SK-N-SH (cell line): ENCODE results near the gene LRCH4. TPM values are rescaled to one million over a fixed set of nuclear protein-coding genes. Genes with fewer than 3 reads are reported as not detected.

Experiments used
- CTCF ChIA-PET: fragments of 300-600, 350-600 bp; formaldehyde crosslinking; extraction: SDS; loops from one replicate; lab custom pipeline; 2021; lab: Yijun Ruan, JAX
- POLR2A ChIA-PET: fragments of 350-600 bp; sonication (Branson Sonifier 250); formaldehyde crosslinking; extraction: SDS; loops from one replicate; lab custom pipeline; 2020; ENCODE audit warnings: antibody characterized with exemption, inconsistent platforms; lab: Yijun Ruan, JAX
- DNase-seq: peaks from one replicate; pipeline ENCODE4 v3.0.0; 2012
- H2AFZ ChIP-seq: fragments of 200-600 bp; sonication (generic); 2 replicates; pipeline ENCODE4 v1.8.1; 2016; ENCODE audit warnings: antibody characterized with exemption, mild to moderate bottlenecking, low read depth
- H3F3A ChIP-seq: fragments of 200-600 bp; sonication (generic); replicated peaks from 2 replicates; pipeline ENCODE3; 2016; ENCODE audit warnings: antibody characterized with exemption, mild to moderate bottlenecking; ENCODE audit not compliant: insufficient read depth
- H3K27ac ChIP-seq, 2 experiments: fragments of 200-500 bp in 1 of 2; fragments of 200-600 bp in 1 of 2; sonication (Bioruptor generic) in 1 of 2; sonication (generic), shearing (Covaris generic) in 1 of 2; 2 replicates each; pipeline versions ENCODE4 v1.5.1 to v1.6.1; 2014 to 2016; ENCODE audit warnings: low read depth in 2 of 2, inconsistent platforms in 1 of 2, low read length in 1 of 2, mild to moderate bottlenecking in 1 of 2, mixed read lengths in 1 of 2
- H3K27me3 ChIP-seq: fragments of 200-600 bp; sonication (generic), shearing (Covaris generic); 2 replicates; pipeline ENCODE4 v1.6.1; 2016; ENCODE audit warnings: mixed run types; ENCODE audit not compliant: insufficient read depth
- H3K36me3 ChIP-seq, 2 experiments: fragments of 200-500 bp in 1 of 2; fragments of 200-600 bp in 1 of 2; sonication (Bioruptor generic) in 1 of 2; sonication (generic) in 1 of 2; replicated peaks in 1 of 2; 2 replicates each; pipeline versions ENCODE3 to v1.5.1; 2014 to 2016; ENCODE audit warnings: low read length in 1 of 2, mild to moderate bottlenecking in 1 of 2; ENCODE audit not compliant: insufficient read depth in 2 of 2, control insufficient read depth in 1 of 2
- H3K4me1 ChIP-seq, 2 experiments: fragments of 200-500 bp in 1 of 2; fragments of 200-600 bp in 1 of 2; sonication (Bioruptor generic) in 1 of 2; sonication (generic), shearing (Covaris generic) in 1 of 2; 2 replicates each; pipeline versions ENCODE4 v1.5.1 to v1.6.1; 2014 to 2016; ENCODE audit warnings: low read depth in 1 of 2, low read length in 1 of 2, mixed run types in 1 of 2; ENCODE audit not compliant: insufficient read depth in 2 of 2, control insufficient read depth in 1 of 2
- H3K4me2 ChIP-seq: fragments of 200-600 bp; sonication (generic), shearing (Covaris generic); 2 replicates; pipeline ENCODE4 v1.6.1; 2017; ENCODE audit warnings: mixed run types
- H3K4me3 ChIP-seq, 2 experiments: fragments of 200-500 bp in 1 of 2; fragments of 200-600 bp in 1 of 2; sonication (Bioruptor generic) in 1 of 2; sonication (generic), shearing (Covaris generic) in 1 of 2; 2 replicates each; pipeline versions ENCODE4 v1.5.1 to v1.8.1; 2014 to 2016; ENCODE audit warnings: low read depth in 2 of 2, inconsistent platforms in 1 of 2, low read length in 1 of 2, mild to moderate bottlenecking in 1 of 2, mixed read lengths in 1 of 2, moderate library complexity in 1 of 2
- H3K79me2 ChIP-seq: fragments of 200-600 bp; sonication (generic); 2 replicates; pipeline ENCODE4 v1.8.1; 2017; ENCODE audit warnings: mild to moderate bottlenecking; ENCODE audit not compliant: insufficient read depth
- H3K9ac ChIP-seq: fragments of 200-600 bp; sonication (generic); 2 replicates; pipeline ENCODE4 v1.6.1; 2017; ENCODE audit warnings: mixed run types
- H3K9me2 ChIP-seq: fragments of 200-600 bp; sonication (generic); 2 replicates; pipeline ENCODE4 v1.6.1; 2017; ENCODE audit warnings: mixed run types
- H3K9me3 ChIP-seq: fragments of 200-600 bp; sonication (generic); 2 replicates; pipeline ENCODE4 v1.6.1; 2017; ENCODE audit warnings: mixed run types, mild to moderate bottlenecking, moderate library complexity
- H4K20me1 ChIP-seq: fragments of 200-600 bp; sonication (generic); 2 replicates; pipeline ENCODE4 v1.6.1; 2017; ENCODE audit warnings: mild to moderate bottlenecking, mixed run types; ENCODE audit not compliant: insufficient read depth
- JUND ChIP-seq: IDR thresholded peaks from 2 replicates; pipeline ENCODE4 v1.4.0; 2012
- MXI1 ChIP-seq: IDR thresholded peaks from 2 replicates; pipeline ENCODE4 v1.6.1; 2012; ENCODE audit warnings: mild to moderate bottlenecking, low read depth, low read length, improper control_type of control experiment
- NRF1 ChIP-seq: IDR thresholded peaks from 2 replicates; pipeline ENCODE4 v1.6.1; 2012; ENCODE audit warnings: low read depth, mild to moderate bottlenecking, low read length
- RAD21 ChIP-seq: IDR thresholded peaks from 2 replicates; pipeline ENCODE4 v1.6.1; 2012; ENCODE audit warnings: mild to moderate bottlenecking, low read length
- SIN3A ChIP-seq: IDR thresholded peaks from 2 replicates; pipeline ENCODE4 v1.6.1; 2012; ENCODE audit warnings: low read depth, mild to moderate bottlenecking, low read length, moderate library complexity, borderline replicate concordance
- SMC3 ChIP-seq: IDR thresholded peaks from 2 replicates; pipeline ENCODE4 v1.6.1; 2012; ENCODE audit warnings: low read depth, low read length, improper control_type of control experiment
- TEAD4 ChIP-seq: IDR thresholded peaks from 2 replicates; pipeline ENCODE4 v1.4.0; 2012; ENCODE audit warnings: mild to moderate bottlenecking, borderline replicate concordance; ENCODE audit not compliant: insufficient read depth
- WGBS: methylation state at CpG from one replicate; pipeline ENCODE4 v1.1.6; 2017; ENCODE audit warnings: low lambda C conversion rate; 5-methylcytosine and 5-hydroxymethylcytosine counted together
- polyA plus RNA-seq, 3 experiments: library from polyadenylated mRNA; depleted of rRNA; stranded (reverse); fragments of >200 nt; gene quantifications; 2 replicates each; pipeline ENCODE4 v1.2.3, GENCODE V29; 2012
- TF ChIP-seq, protein P1 (sequence below): IDR thresholded peaks from 2 replicates; pipeline ENCODE4 v1.4.0; 2012; ENCODE audit warnings: low read depth, borderline replicate concordance
- TF ChIP-seq, protein P2 (sequence below): IDR thresholded peaks from 2 replicates; pipeline ENCODE4 v1.4.0; 2012; ENCODE audit warnings: low read depth
- TF ChIP-seq, protein P3 (sequence below): fragments of 200-600 bp; sonication (generic); IDR thresholded peaks from 2 replicates; pipeline ENCODE4 v1.6.1; 2017; ENCODE audit warnings: antibody characterized with exemption, mild to moderate bottlenecking, moderate library complexity

LRCH4 gene
- polyA plus RNA-seq, 1 of the 3 experiments (the other 2 are of a cell fraction): 29.8 TPM

DNA sequence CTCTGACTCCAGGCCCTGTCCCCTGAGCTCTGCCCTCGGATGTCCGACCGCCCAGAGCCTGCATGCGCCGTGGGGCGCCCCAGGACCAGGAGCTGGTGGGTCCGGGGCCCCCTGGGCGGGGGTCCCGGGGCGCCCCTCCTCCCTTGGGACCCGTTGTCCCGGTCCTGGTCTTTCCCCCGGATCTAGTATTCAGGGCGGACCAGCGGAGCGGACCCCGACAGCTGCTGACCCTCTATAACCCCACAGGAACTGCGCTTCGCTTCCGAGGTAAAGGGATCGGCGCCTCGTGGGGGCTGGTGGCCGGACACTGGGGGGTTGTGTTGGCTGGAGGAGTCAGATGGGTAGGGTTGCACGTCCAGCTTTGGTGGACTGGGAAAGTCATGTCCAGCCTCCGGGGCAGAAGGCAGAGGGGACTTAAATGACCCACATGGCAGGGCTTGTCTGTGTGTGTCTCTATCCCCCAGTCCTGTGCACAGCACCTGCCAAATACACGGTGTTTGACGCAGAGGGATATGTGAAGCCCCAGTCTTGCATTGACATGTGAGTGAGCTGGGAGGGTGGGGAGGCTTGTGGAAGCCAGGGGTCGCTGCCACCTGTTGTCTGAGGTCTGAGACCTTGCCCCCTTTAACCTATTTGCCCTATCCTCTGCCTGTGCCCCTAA lies 26.9 kb upstream of the LRCH4 start:
- DNase-seq: peak; percentile 75

More for the DNA sequence above, 26.9 kb upstream of the LRCH4 start:
- ChIA-PET POLR2A (interaction anchor here (0.8 to 2.6 kb wide), 16 partner anchors 10 to 184 kb away, joined by 3 to 39 read pairs (median 8); partner anchors contain the start of genes ACTL6B, FBXO24, GIGYF1 and GNB2), CTCF (interaction anchor here (0.7 to 9.1 kb wide), 33 partner anchors 9 to 239 kb away, joined by 3 to 119 read pairs (median 4); partner anchors contain the start of genes ACTL6B, EPHB4, EPO and GIGYF1)
- Histone ChIP-seq H3K9me2 (no peaks in the 10 kb centered on the region), H3K4me1 (peaks cover 0 to 8% of the 10 kb centered on the region in 2 experiments; a peak in 1 of 4 replicates), H4K20me1 (no peaks in the 10 kb centered on the region), H3K36me3 (peaks cover 3 to 8% of the 10 kb centered on the region in 2 experiments), H3K27me3 (no peaks in the 10 kb centered on the region), H3K9ac (peak overlapping the region; percentile 69), H3K27ac (peak overlapping the region in 1 of 2 experiments; percentile 43; a peak in 1 of 4 replicates), H3F3A (peaks cover 36% of the 10 kb centered on the region), H3K4me2 (peak overlapping the region; percentile 100), H3K4me3 (peak overlapping the region; percentile 67 to 80), H3K79me2 (peaks cover 6% of the 10 kb centered on the region; the same call in 1 of the 2 replicates), H3K9me3 (no peaks in the 10 kb centered on the region), H2AFZ (peak overlapping the region; percentile 70)
- TF ChIP-seq NRF1 (no peak), SIN3A (no peak; the same call in 1 of the 2 replicates), TEAD4 (no peak), JUND (no peak), MXI1 (peak; percentile 62), SMC3 (peak; percentile 30; the same call in 1 of the 2 replicates), RAD21 (peak; percentile 60)
- TF ChIP-seq, protein P1, sequence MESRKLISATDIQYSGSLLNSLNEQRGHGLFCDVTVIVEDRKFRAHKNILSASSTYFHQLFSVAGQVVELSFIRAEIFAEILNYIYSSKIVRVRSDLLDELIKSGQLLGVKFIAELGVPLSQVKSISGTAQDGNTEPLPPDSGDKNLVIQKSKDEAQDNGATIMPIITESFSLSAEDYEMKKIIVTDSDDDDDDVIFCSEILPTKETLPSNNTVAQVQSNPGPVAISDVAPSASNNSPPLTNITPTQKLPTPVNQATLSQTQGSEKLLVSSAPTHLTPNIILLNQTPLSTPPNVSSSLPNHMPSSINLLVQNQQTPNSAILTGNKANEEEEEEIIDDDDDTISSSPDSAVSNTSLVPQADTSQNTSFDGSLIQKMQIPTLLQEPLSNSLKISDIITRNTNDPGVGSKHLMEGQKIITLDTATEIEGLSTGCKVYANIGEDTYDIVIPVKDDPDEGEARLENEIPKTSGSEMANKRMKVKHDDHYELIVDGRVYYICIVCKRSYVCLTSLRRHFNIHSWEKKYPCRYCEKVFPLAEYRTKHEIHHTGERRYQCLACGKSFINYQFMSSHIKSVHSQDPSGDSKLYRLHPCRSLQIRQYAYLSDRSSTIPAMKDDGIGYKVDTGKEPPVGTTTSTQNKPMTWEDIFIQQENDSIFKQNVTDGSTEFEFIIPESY: no peak
- TF ChIP-seq, protein P2, sequence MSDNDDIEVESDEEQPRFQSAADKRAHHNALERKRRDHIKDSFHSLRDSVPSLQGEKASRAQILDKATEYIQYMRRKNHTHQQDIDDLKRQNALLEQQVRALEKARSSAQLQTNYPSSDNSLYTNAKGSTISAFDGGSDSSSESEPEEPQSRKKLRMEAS: peak; percentile 17; the same call in 1 of the 2 replicates
- TF ChIP-seq, protein P3, sequence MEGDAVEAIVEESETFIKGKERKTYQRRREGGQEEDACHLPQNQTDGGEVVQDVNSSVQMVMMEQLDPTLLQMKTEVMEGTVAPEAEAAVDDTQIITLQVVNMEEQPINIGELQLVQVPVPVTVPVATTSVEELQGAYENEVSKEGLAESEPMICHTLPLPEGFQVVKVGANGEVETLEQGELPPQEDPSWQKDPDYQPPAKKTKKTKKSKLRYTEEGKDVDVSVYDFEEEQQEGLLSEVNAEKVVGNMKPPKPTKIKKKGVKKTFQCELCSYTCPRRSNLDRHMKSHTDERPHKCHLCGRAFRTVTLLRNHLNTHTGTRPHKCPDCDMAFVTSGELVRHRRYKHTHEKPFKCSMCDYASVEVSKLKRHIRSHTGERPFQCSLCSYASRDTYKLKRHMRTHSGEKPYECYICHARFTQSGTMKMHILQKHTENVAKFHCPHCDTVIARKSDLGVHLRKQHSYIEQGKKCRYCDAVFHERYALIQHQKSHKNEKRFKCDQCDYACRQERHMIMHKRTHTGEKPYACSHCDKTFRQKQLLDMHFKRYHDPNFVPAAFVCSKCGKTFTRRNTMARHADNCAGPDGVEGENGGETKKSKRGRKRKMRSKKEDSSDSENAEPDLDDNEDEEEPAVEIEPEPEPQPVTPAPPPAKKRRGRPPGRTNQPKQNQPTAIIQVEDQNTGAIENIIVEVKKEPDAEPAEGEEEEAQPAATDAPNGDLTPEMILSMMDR: peak; percentile 39
- WGBS: 5% methylated on average over 27 of the region's 29 CpGs
